ENCODE measurements around the gene C11orf54. TPM values are rescaled to one million over a fixed set of nuclear protein-coding genes. Genes with fewer than 3 reads are reported as not detected.
A peak's percentile ranks its signal among the peaks of the same experiment; 100 is the strongest.

C11orf54 gene
- total RNA-seq, 1 donor, result 17.7 TPM

- H3K27ac ChIP-seq (ENCODE audit: low read depth, low read length), result no peak overlapping the region
- no peaks in the 10 kb centered on the region for H3K9me3 ChIP-seq (ENCODE audit: low read depth, low read length)
- no peak overlapping the region for H2AFZ ChIP-seq (ENCODE audit: low read length)
- DNase-seq (ENCODE audit: insufficient read length, low spot score, missing footprints), result no peak
- H3K79me2 ChIP-seq (ENCODE audit: insufficient read depth, low read length), result peaks cover 53% of the 10 kb centered on the region
- H3K27me3 ChIP-seq (ENCODE audit: insufficient read depth, low read length), result no peaks in the 10 kb centered on the region
- H4K20me1 ChIP-seq (ENCODE audit: insufficient read depth, low read length), result peaks cover 69% of the 10 kb centered on the region
- TF ChIP-seq CTCF (IDR thresholded peaks at IDR 0.05; ENCODE audit: extremely low read depth, low read depth, low read length), result no peak
- peaks cover 47% of the 10 kb centered on the region for H3K4me1 ChIP-seq (ENCODE audit: insufficient read depth, low read length)
- H3K36me3 ChIP-seq (ENCODE audit: insufficient read depth, low read length), result peaks cover 98% of the 10 kb centered on the region
- peak overlapping the region; percentile 99 for H3K4me2 ChIP-seq (ENCODE audit: insufficient read depth, low read length)
- no peak overlapping the region for H3K4me3 ChIP-seq (ENCODE audit: insufficient read depth, low read length)
Measured at GRCh38 chr11:93734427-93735222, 6.8 kb upstream of the C11orf54 start.

- peak overlapping the region; percentile 99 for H3K4me2 ChIP-seq (ENCODE audit: insufficient read depth, low read length)
- peaks cover 51% of the 10 kb centered on the region for H3K4me1 ChIP-seq (ENCODE audit: insufficient read depth, low read length)
- no peak for TF ChIP-seq CTCF (IDR thresholded peaks at IDR 0.05; ENCODE audit: extremely low read depth, low read depth, low read length)
- H3K27ac ChIP-seq (ENCODE audit: low read depth, low read length), result peak overlapping the region; percentile 25
- peaks cover 94% of the 10 kb centered on the region for H3K36me3 ChIP-seq (ENCODE audit: insufficient read depth, low read length)
- H3K27me3 ChIP-seq (ENCODE audit: insufficient read depth, low read length), result no peaks in the 10 kb centered on the region
- H3K4me3 ChIP-seq (ENCODE audit: insufficient read depth, low read length), result no peak overlapping the region
- H4K20me1 ChIP-seq (ENCODE audit: insufficient read depth, low read length), result peaks cover 75% of the 10 kb centered on the region
- peaks cover 63% of the 10 kb centered on the region for H3K79me2 ChIP-seq (ENCODE audit: insufficient read depth, low read length)
- no peak overlapping the region for H2AFZ ChIP-seq (ENCODE audit: low read length)
- H3K9me3 ChIP-seq (ENCODE audit: low read depth, low read length), result no peaks in the 10 kb centered on the region
- DNase-seq (ENCODE audit: insufficient read length, low spot score, missing footprints), result no peak
Measured at GRCh38 chr11:93735627-93736026, 5.8 kb upstream of the C11orf54 start.

GRCh38 chr11:93736129-93736528 is 5.3 kb upstream of the C11orf54 start:
- H3K27me3 ChIP-seq (ENCODE audit: insufficient read depth, low read length), result no peaks in the 10 kb centered on the region
- no peak for DNase-seq (ENCODE audit: insufficient read length, low spot score, missing footprints)
- H3K4me2 ChIP-seq (ENCODE audit: insufficient read depth, low read length), result peak overlapping the region; percentile 99
- no peak overlapping the region for H3K4me3 ChIP-seq (ENCODE audit: insufficient read depth, low read length)
- H3K79me2 ChIP-seq (ENCODE audit: insufficient read depth, low read length), result peaks cover 68% of the 10 kb centered on the region
- H3K4me1 ChIP-seq (ENCODE audit: insufficient read depth, low read length), result peaks cover 51% of the 10 kb centered on the region
- peak overlapping the region; percentile 25 for H3K27ac ChIP-seq (ENCODE audit: low read depth, low read length)
- H4K20me1 ChIP-seq (ENCODE audit: insufficient read depth, low read length), result peaks cover 75% of the 10 kb centered on the region
- no peaks in the 10 kb centered on the region for H3K9me3 ChIP-seq (ENCODE audit: low read depth, low read length)
- no peak for TF ChIP-seq CTCF (IDR thresholded peaks at IDR 0.05; ENCODE audit: extremely low read depth, low read depth, low read length)
- no peak overlapping the region for H2AFZ ChIP-seq (ENCODE audit: low read length)
- H3K36me3 ChIP-seq (ENCODE audit: insufficient read depth, low read length), result peaks cover 89% of the 10 kb centered on the region

GRCh38 chr11:93737904-93738612 is 3.4 kb upstream of the C11orf54 start:
- no peak for DNase-seq (ENCODE audit: insufficient read length, low spot score, missing footprints)
- peaks cover 56% of the 10 kb centered on the region for H3K4me1 ChIP-seq (ENCODE audit: insufficient read depth, low read length)
- H3K9me3 ChIP-seq (ENCODE audit: low read depth, low read length), result no peaks in the 10 kb centered on the region
- peak overlapping the region; percentile 95 for H3K27ac ChIP-seq (ENCODE audit: low read depth, low read length)
- H4K20me1 ChIP-seq (ENCODE audit: insufficient read depth, low read length), result peaks cover 66% of the 10 kb centered on the region
- TF ChIP-seq CTCF (IDR thresholded peaks at IDR 0.05; ENCODE audit: extremely low read depth, low read depth, low read length), result no peak
- no peaks in the 10 kb centered on the region for H3K27me3 ChIP-seq (ENCODE audit: insufficient read depth, low read length)
- peak overlapping the region; percentile 99 for H3K4me2 ChIP-seq (ENCODE audit: insufficient read depth, low read length)
- H3K79me2 ChIP-seq (ENCODE audit: insufficient read depth, low read length), result peaks cover 82% of the 10 kb centered on the region
- peaks cover 70% of the 10 kb centered on the region for H3K36me3 ChIP-seq (ENCODE audit: insufficient read depth, low read length)
- H2AFZ ChIP-seq (ENCODE audit: low read length), result no peak overlapping the region
- H3K4me3 ChIP-seq (ENCODE audit: insufficient read depth, low read length), result peak overlapping the region; percentile 100
